ENCODE measurements around the gene DOCK2. TPM values are rescaled to one million over a fixed set of nuclear protein-coding genes. Genes with fewer than 3 reads are reported as not detected.

DOCK2 gene
- polyA plus RNA-seq, 1 donor (not counting 4 experiments of a cell fraction or from before 2014, with no cell fraction given), result 0.21 TPM

DNA sequence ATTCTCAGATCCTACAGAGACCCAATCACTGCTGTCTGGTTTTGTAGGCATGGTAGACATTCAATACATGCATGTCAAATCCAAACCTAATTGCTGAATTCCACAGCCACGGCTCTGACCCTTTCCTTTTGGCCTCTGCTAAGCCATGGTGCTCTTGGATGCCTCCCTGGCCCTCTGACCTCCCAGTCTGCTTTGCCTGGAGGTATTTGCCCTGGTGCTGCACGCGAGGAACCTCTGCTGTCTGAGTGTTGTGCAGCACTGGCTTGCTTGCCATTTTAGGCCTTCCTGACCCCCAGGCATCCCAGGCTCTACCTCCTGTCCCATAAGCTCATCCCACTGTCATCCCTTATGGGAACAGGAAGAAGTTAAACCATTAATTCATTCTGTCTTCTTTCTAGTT is 60.9 kb downstream of the DOCK2 start:
- H3K79me2 ChIP-seq (ENCODE audit: control insufficient read depth, insufficient read depth, low read length), result no peaks in the 10 kb centered on the region
- H2AFZ ChIP-seq (ENCODE audit: control insufficient read depth, low read length), result no peak overlapping the region
- TF ChIP-seq, protein P1, sequence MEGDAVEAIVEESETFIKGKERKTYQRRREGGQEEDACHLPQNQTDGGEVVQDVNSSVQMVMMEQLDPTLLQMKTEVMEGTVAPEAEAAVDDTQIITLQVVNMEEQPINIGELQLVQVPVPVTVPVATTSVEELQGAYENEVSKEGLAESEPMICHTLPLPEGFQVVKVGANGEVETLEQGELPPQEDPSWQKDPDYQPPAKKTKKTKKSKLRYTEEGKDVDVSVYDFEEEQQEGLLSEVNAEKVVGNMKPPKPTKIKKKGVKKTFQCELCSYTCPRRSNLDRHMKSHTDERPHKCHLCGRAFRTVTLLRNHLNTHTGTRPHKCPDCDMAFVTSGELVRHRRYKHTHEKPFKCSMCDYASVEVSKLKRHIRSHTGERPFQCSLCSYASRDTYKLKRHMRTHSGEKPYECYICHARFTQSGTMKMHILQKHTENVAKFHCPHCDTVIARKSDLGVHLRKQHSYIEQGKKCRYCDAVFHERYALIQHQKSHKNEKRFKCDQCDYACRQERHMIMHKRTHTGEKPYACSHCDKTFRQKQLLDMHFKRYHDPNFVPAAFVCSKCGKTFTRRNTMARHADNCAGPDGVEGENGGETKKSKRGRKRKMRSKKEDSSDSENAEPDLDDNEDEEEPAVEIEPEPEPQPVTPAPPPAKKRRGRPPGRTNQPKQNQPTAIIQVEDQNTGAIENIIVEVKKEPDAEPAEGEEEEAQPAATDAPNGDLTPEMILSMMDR (optimal IDR thresholded peaks at IDR 0.05 in 1 of 3, IDR thresholded peaks at IDR 0.05 in 1 of 3, conservative IDR thresholded peaks at IDR 0.05 in 1 of 3; ENCODE audit: extremely low read depth in 1 of 3, insufficient read depth in 2 of 3, low read length in 3 of 3), result no peak
- no peak for TF ChIP-seq EZH2 (IDR thresholded peaks at IDR 0.05; ENCODE audit: low read length)
- no peak overlapping the region for H3K9ac ChIP-seq (ENCODE audit: control insufficient read depth, extremely low read depth, insufficient read depth, low read length)
- H3K9me3 ChIP-seq (ENCODE audit: control insufficient read depth, low read depth, low read length), result no peaks in the 10 kb centered on the region
- no peak overlapping the region for H3K27ac ChIP-seq (ENCODE audit: control insufficient read depth, insufficient read depth, low read length)
- no peak for DNase-seq (ENCODE audit: low read depth, low spot score)
- no peak overlapping the region for H3K4me2 ChIP-seq (ENCODE audit: control insufficient read depth, extremely low read depth, insufficient read depth, low read depth, low read length)
- H4K20me1 ChIP-seq (ENCODE audit: control insufficient read depth, extremely low read depth, insufficient read depth, low read length), result no peaks in the 10 kb centered on the region
- H3K4me3 ChIP-seq (ENCODE audit: control insufficient read depth in 2 of 3, extremely low read depth in 1 of 3, insufficient read depth in 2 of 3, low read depth in 1 of 3, low read length in 3 of 3), result no peak overlapping the region
- H3K27me3 ChIP-seq (ENCODE audit: control insufficient read depth, extremely low read depth, insufficient read depth, low read length), result no peaks in the 10 kb centered on the region
- FAIRE-seq, result no peak
- H3K36me3 ChIP-seq (ENCODE audit: control insufficient read depth in 2 of 2, extremely low read depth in 1 of 2, insufficient read depth in 2 of 2, low read length in 2 of 2), result no peaks in the 10 kb centered on the region
- dilution Hi-C loops (cut with MboI; ENCODE audit: extremely low pct_ligation_motif_present, low sequenced_read_pairs), result no loop called here
- peaks cover 22% of the 10 kb centered on the region for H3K4me1 ChIP-seq (ENCODE audit: control insufficient read depth, extremely low read depth, insufficient read depth, low read length)
- no peaks in the 10 kb centered on the region for H3K9me1 ChIP-seq (ENCODE audit: control insufficient read depth, extremely low read depth, insufficient read depth, low read length)

DNA sequence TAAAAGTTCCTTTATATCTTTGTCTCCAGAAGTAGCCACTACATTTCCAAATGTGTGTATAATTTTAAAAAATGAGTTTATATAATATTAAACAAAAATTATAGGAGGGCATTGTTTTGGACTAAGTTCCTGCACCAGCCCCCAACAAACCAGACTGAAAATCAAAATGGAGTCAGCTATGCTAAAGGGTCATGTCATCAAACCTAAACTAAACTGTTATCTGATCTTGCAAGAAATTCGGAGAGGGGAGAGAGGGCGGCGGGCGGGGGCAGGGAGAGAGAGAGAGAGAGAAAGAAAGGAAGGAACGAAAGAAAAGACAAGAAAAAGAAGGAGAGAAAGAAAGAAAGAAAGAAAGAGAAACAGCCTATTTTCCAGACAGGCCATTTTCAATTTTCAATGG is 63.5 kb downstream of the DOCK2 start:
- H3K4me1 ChIP-seq (ENCODE audit: control insufficient read depth, extremely low read depth, insufficient read depth, low read length), result peaks cover 17% of the 10 kb centered on the region
- no peak overlapping the region for H3K4me2 ChIP-seq (ENCODE audit: control insufficient read depth, extremely low read depth, insufficient read depth, low read depth, low read length)
- H3K27ac ChIP-seq (ENCODE audit: control insufficient read depth, insufficient read depth, low read length), result no peak overlapping the region
- FAIRE-seq, result no peak
- dilution Hi-C loops (cut with MboI; ENCODE audit: extremely low pct_ligation_motif_present, low sequenced_read_pairs), result no loop called here
- no peaks in the 10 kb centered on the region for H3K79me2 ChIP-seq (ENCODE audit: control insufficient read depth, insufficient read depth, low read length)
- no peak for TF ChIP-seq EZH2 (IDR thresholded peaks at IDR 0.05; ENCODE audit: low read length)
- TF ChIP-seq, protein P1 (optimal IDR thresholded peaks at IDR 0.05 in 1 of 3, IDR thresholded peaks at IDR 0.05 in 1 of 3, conservative IDR thresholded peaks at IDR 0.05 in 1 of 3; ENCODE audit: extremely low read depth in 1 of 3, insufficient read depth in 2 of 3, low read length in 3 of 3), result no peak
- H4K20me1 ChIP-seq (ENCODE audit: control insufficient read depth, extremely low read depth, insufficient read depth, low read length), result no peaks in the 10 kb centered on the region
- no peak overlapping the region for H2AFZ ChIP-seq (ENCODE audit: control insufficient read depth, low read length)
- no peaks in the 10 kb centered on the region for H3K9me3 ChIP-seq (ENCODE audit: control insufficient read depth, low read depth, low read length)
- no peak for DNase-seq (ENCODE audit: low read depth, low spot score)
- H3K9ac ChIP-seq (ENCODE audit: control insufficient read depth, extremely low read depth, insufficient read depth, low read length), result no peak overlapping the region
- H3K4me3 ChIP-seq (ENCODE audit: control insufficient read depth in 2 of 3, extremely low read depth in 1 of 3, insufficient read depth in 2 of 3, low read depth in 1 of 3, low read length in 3 of 3), result no peak overlapping the region
- H3K36me3 ChIP-seq (ENCODE audit: control insufficient read depth in 2 of 2, extremely low read depth in 1 of 2, insufficient read depth in 2 of 2, low read length in 2 of 2), result no peaks in the 10 kb centered on the region
- H3K27me3 ChIP-seq (ENCODE audit: control insufficient read depth, extremely low read depth, insufficient read depth, low read length), result no peaks in the 10 kb centered on the region
- no peaks in the 10 kb centered on the region for H3K9me1 ChIP-seq (ENCODE audit: control insufficient read depth, extremely low read depth, insufficient read depth, low read length)

Measured in keratinocyte (primary cell).